HG03025 (cell line): Measurements from ENCODE around the gene FRMD6.
"Not testable (repeated sequence)": the region's sequence is repeated elsewhere in the genome, so short reads cannot be mapped to it uniquely, and the experiment has no call there.

Experiments used
- ATAC-seq: cut with Tn5 transposase; IDR thresholded peaks from one replicate; pipeline ENCODE4 v1.9.1; 2021; ENCODE audit warnings: mild to moderate bottlenecking, moderate library complexity; ENCODE audit not compliant: unreplicated experiment, low FRiP score

FRMD6 gene

GRCh38 chr14:51716610-51717009 lies 64.9 kb downstream of the FRMD6 start:
- no peak for ATAC-seq

GRCh38 chr14:51717766-51718165 lies 66.1 kb downstream of the FRMD6 start:
- ATAC-seq: no peak

- no peak for ATAC-seq
These were observed 68.2 kb downstream of the FRMD6 start for GRCh38 chr14:51719955-51720354.

GRCh38 chr14:51723990-51724389 lies 72.3 kb downstream of the FRMD6 start:
- ATAC-seq: no peak

- no peak for ATAC-seq
These were observed 72.9 kb downstream of the FRMD6 start for GRCh38 chr14:51724650-51725049.

- no peak for ATAC-seq
These were observed 73.4 kb downstream of the FRMD6 start for GRCh38 chr14:51725061-51725460.

DNA sequence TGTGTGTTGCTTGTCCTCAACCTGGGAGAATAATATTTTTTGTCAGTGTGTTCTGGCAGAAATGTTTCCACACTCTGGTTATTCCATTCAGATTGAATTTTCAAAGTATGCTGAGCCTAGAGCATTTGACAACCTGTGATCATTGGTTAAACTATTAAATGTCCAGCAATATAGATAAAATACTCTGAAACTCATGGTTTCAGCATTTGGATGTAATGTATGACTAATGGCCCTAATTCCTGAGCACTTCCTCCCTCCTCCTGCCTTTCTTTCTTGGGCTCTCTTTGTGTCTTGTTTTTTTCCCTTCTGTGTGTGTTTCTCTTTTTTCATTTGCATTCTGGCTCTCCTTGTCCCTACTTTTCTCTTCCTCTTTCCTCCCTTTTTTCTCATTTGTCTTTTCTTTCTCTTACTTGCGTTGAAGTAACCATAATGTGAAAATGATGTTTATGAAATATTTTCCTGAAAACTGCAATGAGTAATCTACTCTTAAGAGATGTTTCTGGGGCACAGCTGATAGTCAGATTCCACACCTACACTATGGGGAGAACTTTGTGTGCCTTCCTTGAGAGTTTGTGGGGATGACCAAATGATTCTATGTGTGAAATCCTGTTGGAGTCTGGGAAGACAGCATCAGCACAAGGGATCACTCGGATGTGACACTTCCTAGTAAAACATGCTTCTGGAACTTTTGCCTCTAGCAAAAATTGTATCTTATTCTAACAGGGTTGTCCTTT lies 74.6 kb downstream of the FRMD6 start:
- no peak for ATAC-seq

- no peak for ATAC-seq
These were observed 75.8 kb downstream of the FRMD6 start for GRCh38 chr14:51727526-51727925.

- no peak for ATAC-seq
These were observed 78.4 kb downstream of the FRMD6 start for GRCh38 chr14:51730098-51730497.

- ATAC-seq: no peak
These were observed 79.0 kb downstream of the FRMD6 start for GRCh38 chr14:51730684-51731083.

DNA sequence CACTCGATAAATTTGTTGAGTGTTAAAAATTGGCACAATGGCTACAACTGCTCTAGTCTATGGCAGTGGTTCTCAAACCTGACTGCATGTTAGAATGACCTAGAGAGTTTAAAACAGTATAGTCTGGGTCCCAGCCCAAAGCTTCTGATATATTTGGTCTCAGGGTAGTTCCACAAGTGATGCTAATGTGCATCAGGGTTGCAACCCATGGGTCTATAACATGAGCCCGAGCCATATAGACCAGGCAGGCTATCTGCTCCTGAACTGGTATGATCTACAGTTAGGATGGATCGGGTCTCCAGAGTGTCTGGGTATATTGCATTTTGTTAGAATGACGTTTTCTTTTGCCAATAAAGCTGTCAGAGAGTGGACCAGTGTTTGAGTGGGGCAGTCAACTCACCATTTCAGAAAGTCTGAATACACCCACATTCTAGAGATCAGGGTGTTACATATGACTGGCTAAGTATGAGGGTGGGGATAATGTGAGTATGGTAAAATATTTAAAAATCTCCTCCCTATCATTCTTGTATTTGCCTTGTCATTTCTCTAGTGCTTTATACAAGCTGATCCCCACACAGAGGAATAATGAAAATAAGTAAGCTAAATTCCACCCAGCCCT lies 80.9 kb downstream of the FRMD6 start:
- ATAC-seq: no peak

DNA sequence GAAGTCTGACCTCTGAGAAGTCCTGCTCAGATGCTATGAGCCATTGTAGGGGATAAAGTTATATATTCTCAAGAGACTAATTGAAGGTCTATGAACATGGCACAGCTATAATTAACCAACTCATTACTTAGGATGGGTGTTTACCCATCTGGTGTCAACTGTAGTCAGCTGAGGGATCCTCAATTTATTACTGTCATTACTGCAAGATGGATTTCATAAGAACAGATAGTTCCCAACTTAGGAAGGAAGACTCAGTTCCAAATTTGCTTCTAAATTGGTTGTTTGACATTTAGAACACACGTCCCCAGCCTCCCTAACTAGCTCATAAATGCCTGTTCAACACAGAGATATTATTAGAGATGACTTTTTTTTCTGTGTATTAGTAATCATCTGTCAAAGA lies 81.4 kb downstream of the FRMD6 start:
- no peak for ATAC-seq

DNA sequence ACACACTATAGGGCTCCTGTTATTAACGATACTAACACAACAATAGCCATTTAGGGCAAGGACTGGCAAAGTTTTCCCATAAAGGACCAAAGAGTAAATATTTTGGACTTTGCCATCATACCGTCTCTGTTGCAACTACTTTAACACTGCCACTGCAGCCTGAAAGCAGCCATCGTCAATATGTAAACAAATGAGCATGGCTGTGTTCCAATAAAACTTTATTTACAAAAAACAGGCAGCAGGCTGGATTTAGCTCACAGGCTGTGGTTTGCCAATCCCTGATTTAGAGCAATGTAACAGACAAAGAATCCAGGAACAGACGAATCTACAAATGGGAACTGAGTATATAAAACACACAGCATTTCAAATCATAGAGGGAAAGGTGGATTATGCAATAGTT lies 84.1 kb downstream of the FRMD6 start:
- ATAC-seq: no peak

- no peak for ATAC-seq
These were observed 87.0 kb downstream of the FRMD6 start for GRCh38 chr14:51738754-51739153.

GRCh38 chr14:51743588-51744000 lies 91.9 kb downstream of the FRMD6 start:
- no peak for ATAC-seq

- no peak for ATAC-seq
These were observed 92.8 kb downstream of the FRMD6 start for GRCh38 chr14:51744372-51745130.

GRCh38 chr14:51746823-51747222 lies 95.1 kb downstream of the FRMD6 start:
- ATAC-seq: not testable (repeated sequence)

- ATAC-seq: no peak
These were observed 98.8 kb downstream of the FRMD6 start for GRCh38 chr14:51750542-51750941.

GRCh38 chr14:51751611-51752345 lies 100.1 kb downstream of the FRMD6 start:
- not testable (repeated sequence) for ATAC-seq

GRCh38 chr14:51757756-51758155 lies 106.0 kb downstream of the FRMD6 start:
- not testable (repeated sequence) for ATAC-seq

GRCh38 chr14:51759950-51760349 lies 108.2 kb downstream of the FRMD6 start:
- no peak for ATAC-seq
